ENCODE measurements around the gene CALM3. TPM values are rescaled to one million over a fixed set of nuclear protein-coding genes. Genes with fewer than 3 reads are reported as not detected.

CALM3 gene
- total and polyA plus RNA-seq, 2 of the 4 experiments (the other 2 are of a cell fraction): 91.6 to 501 TPM

GRCh38 chr19:46610851-46611770 lies 10.0 kb downstream of the CALM3 start:
- H2AFZ ChIP-seq (replicated peaks; ENCODE audit: low read length, poor library complexity): peak overlapping the region; percentile 0
- no peak overlapping the region for H3K23ac ChIP-seq (ENCODE audit: low read depth, low read length)
- ChIA-PET POLR2A (ENCODE audit: unreplicated experiment) (interaction anchor here (0.9 kb wide), 1 partner anchor 9 kb away, joined by 3 read pairs; no protein-coding TSS in a partner anchor), CTCF (interaction anchor here (0.5 to 1.9 kb wide), 4 partner anchors 15 to 61 kb away, joined by 3 to 11 read pairs (median 5); partner anchors contain the start of gene DACT3)
- H3K56ac ChIP-seq (ENCODE audit: extremely low read depth, insufficient read depth, low read length): no peak overlapping the region
- no peak overlapping the region for H3K14ac ChIP-seq (replicated peaks; ENCODE audit: low read depth, low read length)
- no peak overlapping the region for H2BK20ac ChIP-seq (ENCODE audit: low read depth, low read length)
- H3K4me3 ChIP-seq (ENCODE audit: insufficient read depth, low read depth, low read length): no peak overlapping the region
- no peak overlapping the region for H3K4me2 ChIP-seq (ENCODE audit: low read depth, low read length)
- in situ Hi-C loops (cut with MboI; ENCODE audit: low sequenced_read_pairs): loop anchor here (5.0 kb wide), 1 partner anchor 51 kb away; the partner anchor contains the start of gene DACT3
- no peaks in the 10 kb centered on the region for H3K9me3 ChIP-seq (ENCODE audit: control insufficient read depth, insufficient read depth, low read length)
- no peaks in the 10 kb centered on the region for H3K9me1 ChIP-seq (ENCODE audit: insufficient read depth, low read length)
- H3K36me3 ChIP-seq (ENCODE audit: control insufficient read depth, insufficient read depth, low read length): peaks cover 48% of the 10 kb centered on the region
- no peak overlapping the region for H2BK5ac ChIP-seq (ENCODE audit: low read depth, low read length, poor library complexity, severe bottlenecking)
- H4K5ac ChIP-seq (ENCODE audit: low read depth, low read length): no peak overlapping the region
- no peak overlapping the region for H3K4ac ChIP-seq (ENCODE audit: low read depth, low read length)
- H3K4me1 ChIP-seq (ENCODE audit: control insufficient read depth, insufficient read depth, low read length): no peaks in the 10 kb centered on the region
- no peak overlapping the region for H2AK5ac ChIP-seq (ENCODE audit: low read depth, low read length)
- no peak overlapping the region for H2BK15ac ChIP-seq (ENCODE audit: low read depth, low read length)
- no peak overlapping the region for H2BK120ac ChIP-seq (ENCODE audit: low read depth, low read length)
- H4K20me1 ChIP-seq (ENCODE audit: insufficient read depth, low read length): peaks cover 27% of the 10 kb centered on the region
- intact Hi-C loops (cut with micrococcal nuclease): loop anchor here (10.0 kb wide), 1 partner anchor 134 kb away; the partner anchor contains the start of genes FKRP and STRN4
- no TSS peak for BruUV-seq (replicated peaks)
- WGBS, 2 experiments (ENCODE audit: extremely low coverage in 2 of 2, insufficient read length in 1 of 2): 83% methylated on average over 10 of the region's 17 CpGs; no CpG with 5 or more reads in 1 of the 2 experiments
- H3K9ac ChIP-seq (ENCODE audit: low read depth, low read length): no peak overlapping the region
- no peak; the same call in 1 of the 2 replicates for ATAC-seq (ENCODE audit: low read depth)
- peak; percentile 36 for DNase-seq
- dilution Hi-C loops (cut with HindIII; ENCODE audit: low sequenced_read_pairs, unreplicated experiment): no loop called here
- H3K27me3 ChIP-seq (ENCODE audit: control insufficient read depth, insufficient read depth, low read length): no peaks in the 10 kb centered on the region
- no peak overlapping the region for H3K27ac ChIP-seq (ENCODE audit: insufficient read depth, low read length)
- H4K8ac ChIP-seq (ENCODE audit: low read depth in 2 of 2, low read length in 2 of 2): no peak overlapping the region
- no peak overlapping the region for H3K18ac ChIP-seq (ENCODE audit: low read depth, low read length)
- H4K91ac ChIP-seq (ENCODE audit: insufficient read depth, low read depth, low read length): no peak overlapping the region
- H3K79me1 ChIP-seq (ENCODE audit: low read depth in 1 of 2, low read length in 2 of 2): peaks cover 0 to 34% of the 10 kb centered on the region in 2 experiments; a peak in 3 of 4 replicates
- H2AK9ac ChIP-seq (replicated peaks; ENCODE audit: low read depth, low read length, poor library complexity): no peak overlapping the region
- TF ChIP-seq RAD21 (IDR thresholded peaks at IDR 0.05; ENCODE audit: low read length): no peak
- TF ChIP-seq NFE2L2 (IDR thresholded peaks at IDR 0.05; ENCODE audit: low read depth, low read length): no peak
- no peak for TF ChIP-seq POLR2A (IDR thresholded peaks at IDR 0.05; ENCODE audit: low read depth, low read length)
- TF ChIP-seq RCOR1 (IDR thresholded peaks at IDR 0.05; ENCODE audit: insufficient replicate concordance, low read length): no peak
- no peak for TF ChIP-seq ELK1 (IDR thresholded peaks at IDR 0.05; ENCODE audit: borderline replicate concordance, low read depth, low read length)
- TF ChIP-seq BHLHE40 (IDR thresholded peaks at IDR 0.05; ENCODE audit: low read depth, low read length): no peak
- no peak for TF ChIP-seq USF2 (IDR thresholded peaks at IDR 0.05; ENCODE audit: low read depth, low read length)
- TF ChIP-seq CEBPB (IDR thresholded peaks at IDR 0.05; ENCODE audit: low read depth, low read length): no peak
- no peak for TF ChIP-seq CTCF (conservative IDR thresholded peaks at IDR 0.05; ENCODE audit: low read depth, low read length)
- no peak for TF ChIP-seq FOS (IDR thresholded peaks at IDR 0.05; ENCODE audit: low read depth, low read length)
- TF ChIP-seq SMC3 (IDR thresholded peaks at IDR 0.05; ENCODE audit: low read depth, low read length): no peak
- no peak for TF ChIP-seq MXI1 (IDR thresholded peaks at IDR 0.05; ENCODE audit: borderline replicate concordance, low read depth, low read length)
- TF ChIP-seq RFX5 (IDR thresholded peaks at IDR 0.05; ENCODE audit: low read depth, low read length): no peak

All from IMR-90 (cell line).